Measurements from ENCODE around the gene DHX8.

GRCh38 chr17:43468691-43469139, 15.1 kb upstream of the DHX8 start:
- TF ChIP-seq POLR2A (IDR thresholded peaks at IDR 0.05; ENCODE audit: low read depth, low read length) (no peak), POLR2AphosphoS5 (IDR thresholded peaks at IDR 0.05; ENCODE audit: low read depth, low read length) (no peak), TAF1 (IDR thresholded peaks at IDR 0.05; ENCODE audit: borderline replicate concordance, low read depth, low read length) (no peak)
